K562 (cell line): ENCODE measurements around the gene PBX2. TPM values are rescaled to one million over a fixed set of nuclear protein-coding genes. Genes with fewer than 3 reads are reported as not detected.

Source experiments
- JUND ChIP-seq, 2 experiments: IDR thresholded peaks; 2 replicates in 1 of 2; 3 replicates in 1 of 2; pipeline ENCODE4 v1.6.1; 2011; ENCODE audit warnings: borderline replicate concordance in 2 of 2, low read depth in 2 of 2, low read length in 2 of 2, improper control_type of control experiment in 1 of 2, missing biosample characterization in 1 of 2, missing genetic modification characterization in 1 of 2, missing genetic modification reagents in 1 of 2
- KLF16 ChIP-seq: IDR thresholded peaks from 2 replicates; pipeline ENCODE4 v1.6.1; 2016; ENCODE audit warnings: antibody characterized with exemption
- MCM5 ChIP-seq: fragments of 450-650 bp; IDR thresholded peaks from 2 replicates; pipeline ENCODE4 v1.6.1; 2016; ENCODE audit warnings: low read depth
- SETDB1 ChIP-seq: IDR thresholded peaks from one replicate; pipeline ENCODE4 v1.6.1; 2012; ENCODE audit warnings: low read length, control low read depth, inconsistent platforms
- TCFL5 ChIP-seq: fragments of 250-450 bp; sonication (Bioruptor Pico); conservative IDR thresholded peaks from 2 replicates; pipeline ENCODE4 v1.6.1; 2021; ENCODE audit warnings: mild to moderate bottlenecking, moderate library complexity, matching md5 sums
- TSHZ1 ChIP-seq: fragments of 250-450 bp; sonication (Bioruptor Pico); IDR thresholded peaks from 2 replicates; pipeline ENCODE4 v1.4.0; 2020; ENCODE audit warnings: mild to moderate bottlenecking, moderate library complexity
- ZBTB12 ChIP-seq: fragments of 250-450 bp; sonication (Bioruptor Pico); IDR thresholded peaks from 2 replicates; pipeline ENCODE4 v1.4.0; 2020
- ZNF232 ChIP-seq: sonication (generic); formaldehyde crosslinking; IDR thresholded peaks from 2 replicates; pipeline ENCODE4 v1.8.0; 2022; ENCODE audit warnings: mild to moderate bottlenecking, missing genetic modification reagents
- polyA plus RNA-seq, 8 experiments: library from polyadenylated mRNA; depleted of rRNA in 4 of 8; stranded (reverse) in 5 of 8; unstranded in 3 of 8; fragments of >200 nt; fragmentation: Nextera tagmentation in 2 of 8; fragmentation: Illumina TruSeq in 1 of 8; extraction: Ambion mirVana in 2 of 8; extraction: Trizol in 1 of 8; gene quantifications; 2 replicates each; pipeline versions ENCODE4 v1.2.1 to v1.2.3, GENCODE V29; 2011 to 2014; ENCODE audit warnings: inconsistent platforms in 1 of 8, missing spikeins in 1 of 8
- total RNA-seq, 7 experiments: library from RNA; depleted of rRNA in 6 of 7; stranded (reverse); fragments of >200 nt in 6 of 7; fragmentation: Illumina TruSeq in 2 of 7; extraction: Trizol in 2 of 7; gene quantifications; 2 replicates each; pipeline versions ENCODE4 v1.2.1 to v1.2.3, GENCODE V29; 2011 to 2021; ENCODE audit warnings: low replicate concordance in 1 of 7
- TF ChIP-seq, protein P1 (sequence below): fragments of 450-650 bp; IDR thresholded peaks from 2 replicates; pipeline ENCODE4 v1.6.1; 2016; ENCODE audit warnings: mild to moderate bottlenecking, moderate library complexity

Gene PBX2
- total and polyA plus RNA-seq, 9 of the 15 experiments (the other 6 are each of a cell fraction or from before 2014, with no cell fraction given): 1.9 to 134 (median 62.5) TPM

DNA sequence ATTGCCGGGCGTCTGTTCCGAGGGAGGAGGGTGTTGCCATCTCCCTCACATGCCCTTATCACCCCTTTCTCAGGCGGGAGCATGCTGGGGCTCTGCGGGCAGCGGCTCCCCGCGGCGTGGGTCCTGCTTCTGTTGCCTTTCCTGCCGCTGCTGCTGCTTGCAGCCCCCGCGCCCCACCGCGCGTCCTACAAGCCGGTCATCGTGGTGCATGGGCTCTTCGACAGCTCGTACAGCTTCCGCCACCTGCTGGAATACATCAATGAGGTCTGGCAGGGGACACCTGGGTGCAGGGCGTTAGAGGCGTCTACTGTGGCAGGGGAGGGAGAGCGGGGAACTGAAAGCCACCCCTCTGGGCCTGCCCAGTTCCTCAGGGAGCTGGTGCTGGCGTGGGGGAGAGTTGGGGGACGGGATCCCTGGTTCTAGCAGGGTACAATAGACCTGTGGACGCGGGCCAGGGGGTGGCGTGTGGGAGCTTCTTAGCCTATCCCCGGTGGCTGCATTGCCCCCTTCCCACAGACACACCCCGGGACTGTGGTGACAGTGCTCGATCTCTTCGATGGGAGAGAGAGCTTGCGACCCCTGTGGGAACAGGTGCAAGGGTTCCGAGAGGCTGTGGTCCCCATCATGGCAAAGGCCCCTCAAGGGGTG lies 35.4 kb downstream of the PBX2 start (continued):
- TF ChIP-seq TSHZ1 (CRISPR knock-in tag): no peak
- no peak for TF ChIP-seq MCM5
- TF ChIP-seq, protein P1, sequence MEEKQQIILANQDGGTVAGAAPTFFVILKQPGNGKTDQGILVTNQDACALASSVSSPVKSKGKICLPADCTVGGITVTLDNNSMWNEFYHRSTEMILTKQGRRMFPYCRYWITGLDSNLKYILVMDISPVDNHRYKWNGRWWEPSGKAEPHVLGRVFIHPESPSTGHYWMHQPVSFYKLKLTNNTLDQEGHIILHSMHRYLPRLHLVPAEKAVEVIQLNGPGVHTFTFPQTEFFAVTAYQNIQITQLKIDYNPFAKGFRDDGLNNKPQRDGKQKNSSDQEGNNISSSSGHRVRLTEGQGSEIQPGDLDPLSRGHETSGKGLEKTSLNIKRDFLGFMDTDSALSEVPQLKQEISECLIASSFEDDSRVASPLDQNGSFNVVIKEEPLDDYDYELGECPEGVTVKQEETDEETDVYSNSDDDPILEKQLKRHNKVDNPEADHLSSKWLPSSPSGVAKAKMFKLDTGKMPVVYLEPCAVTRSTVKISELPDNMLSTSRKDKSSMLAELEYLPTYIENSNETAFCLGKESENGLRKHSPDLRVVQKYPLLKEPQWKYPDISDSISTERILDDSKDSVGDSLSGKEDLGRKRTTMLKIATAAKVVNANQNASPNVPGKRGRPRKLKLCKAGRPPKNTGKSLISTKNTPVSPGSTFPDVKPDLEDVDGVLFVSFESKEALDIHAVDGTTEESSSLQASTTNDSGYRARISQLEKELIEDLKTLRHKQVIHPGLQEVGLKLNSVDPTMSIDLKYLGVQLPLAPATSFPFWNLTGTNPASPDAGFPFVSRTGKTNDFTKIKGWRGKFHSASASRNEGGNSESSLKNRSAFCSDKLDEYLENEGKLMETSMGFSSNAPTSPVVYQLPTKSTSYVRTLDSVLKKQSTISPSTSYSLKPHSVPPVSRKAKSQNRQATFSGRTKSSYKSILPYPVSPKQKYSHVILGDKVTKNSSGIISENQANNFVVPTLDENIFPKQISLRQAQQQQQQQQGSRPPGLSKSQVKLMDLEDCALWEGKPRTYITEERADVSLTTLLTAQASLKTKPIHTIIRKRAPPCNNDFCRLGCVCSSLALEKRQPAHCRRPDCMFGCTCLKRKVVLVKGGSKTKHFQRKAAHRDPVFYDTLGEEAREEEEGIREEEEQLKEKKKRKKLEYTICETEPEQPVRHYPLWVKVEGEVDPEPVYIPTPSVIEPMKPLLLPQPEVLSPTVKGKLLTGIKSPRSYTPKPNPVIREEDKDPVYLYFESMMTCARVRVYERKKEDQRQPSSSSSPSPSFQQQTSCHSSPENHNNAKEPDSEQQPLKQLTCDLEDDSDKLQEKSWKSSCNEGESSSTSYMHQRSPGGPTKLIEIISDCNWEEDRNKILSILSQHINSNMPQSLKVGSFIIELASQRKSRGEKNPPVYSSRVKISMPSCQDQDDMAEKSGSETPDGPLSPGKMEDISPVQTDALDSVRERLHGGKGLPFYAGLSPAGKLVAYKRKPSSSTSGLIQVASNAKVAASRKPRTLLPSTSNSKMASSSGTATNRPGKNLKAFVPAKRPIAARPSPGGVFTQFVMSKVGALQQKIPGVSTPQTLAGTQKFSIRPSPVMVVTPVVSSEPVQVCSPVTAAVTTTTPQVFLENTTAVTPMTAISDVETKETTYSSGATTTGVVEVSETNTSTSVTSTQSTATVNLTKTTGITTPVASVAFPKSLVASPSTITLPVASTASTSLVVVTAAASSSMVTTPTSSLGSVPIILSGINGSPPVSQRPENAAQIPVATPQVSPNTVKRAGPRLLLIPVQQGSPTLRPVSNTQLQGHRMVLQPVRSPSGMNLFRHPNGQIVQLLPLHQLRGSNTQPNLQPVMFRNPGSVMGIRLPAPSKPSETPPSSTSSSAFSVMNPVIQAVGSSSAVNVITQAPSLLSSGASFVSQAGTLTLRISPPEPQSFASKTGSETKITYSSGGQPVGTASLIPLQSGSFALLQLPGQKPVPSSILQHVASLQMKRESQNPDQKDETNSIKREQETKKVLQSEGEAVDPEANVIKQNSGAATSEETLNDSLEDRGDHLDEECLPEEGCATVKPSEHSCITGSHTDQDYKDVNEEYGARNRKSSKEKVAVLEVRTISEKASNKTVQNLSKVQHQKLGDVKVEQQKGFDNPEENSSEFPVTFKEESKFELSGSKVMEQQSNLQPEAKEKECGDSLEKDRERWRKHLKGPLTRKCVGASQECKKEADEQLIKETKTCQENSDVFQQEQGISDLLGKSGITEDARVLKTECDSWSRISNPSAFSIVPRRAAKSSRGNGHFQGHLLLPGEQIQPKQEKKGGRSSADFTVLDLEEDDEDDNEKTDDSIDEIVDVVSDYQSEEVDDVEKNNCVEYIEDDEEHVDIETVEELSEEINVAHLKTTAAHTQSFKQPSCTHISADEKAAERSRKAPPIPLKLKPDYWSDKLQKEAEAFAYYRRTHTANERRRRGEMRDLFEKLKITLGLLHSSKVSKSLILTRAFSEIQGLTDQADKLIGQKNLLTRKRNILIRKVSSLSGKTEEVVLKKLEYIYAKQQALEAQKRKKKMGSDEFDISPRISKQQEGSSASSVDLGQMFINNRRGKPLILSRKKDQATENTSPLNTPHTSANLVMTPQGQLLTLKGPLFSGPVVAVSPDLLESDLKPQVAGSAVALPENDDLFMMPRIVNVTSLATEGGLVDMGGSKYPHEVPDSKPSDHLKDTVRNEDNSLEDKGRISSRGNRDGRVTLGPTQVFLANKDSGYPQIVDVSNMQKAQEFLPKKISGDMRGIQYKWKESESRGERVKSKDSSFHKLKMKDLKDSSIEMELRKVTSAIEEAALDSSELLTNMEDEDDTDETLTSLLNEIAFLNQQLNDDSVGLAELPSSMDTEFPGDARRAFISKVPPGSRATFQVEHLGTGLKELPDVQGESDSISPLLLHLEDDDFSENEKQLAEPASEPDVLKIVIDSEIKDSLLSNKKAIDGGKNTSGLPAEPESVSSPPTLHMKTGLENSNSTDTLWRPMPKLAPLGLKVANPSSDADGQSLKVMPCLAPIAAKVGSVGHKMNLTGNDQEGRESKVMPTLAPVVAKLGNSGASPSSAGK: peak; percentile 80
- no peak for TF ChIP-seq SETDB1
- TF ChIP-seq ZNF232 (CRISPR knock-in tag): no peak
- peak; percentile 67; the same call in 1 of the 2 replicates for TF ChIP-seq KLF16
- TF ChIP-seq JUND (IDR thresholded peaks at IDR 0.05; ENCODE audit: borderline replicate concordance, low read depth, low read length): no peak
- peak; percentile 39; the same call in 2 of the 3 replicates for TF ChIP-seq JUND (tag; IDR thresholded peaks at IDR 0.05; ENCODE audit: borderline replicate concordance, low read depth, low read length)
- TF ChIP-seq ZBTB12 (CRISPR knock-in tag): no peak
- no peak for TF ChIP-seq TCFL5 (CRISPR knock-in tag)
